Measurements from ENCODE around the gene GPI. TPM values are rescaled to one million over a fixed set of nuclear protein-coding genes. Genes with fewer than 3 reads are reported as not detected.

The GPI gene
- total RNA-seq, 1 donor from 2014 or later: 223 TPM

DNA sequence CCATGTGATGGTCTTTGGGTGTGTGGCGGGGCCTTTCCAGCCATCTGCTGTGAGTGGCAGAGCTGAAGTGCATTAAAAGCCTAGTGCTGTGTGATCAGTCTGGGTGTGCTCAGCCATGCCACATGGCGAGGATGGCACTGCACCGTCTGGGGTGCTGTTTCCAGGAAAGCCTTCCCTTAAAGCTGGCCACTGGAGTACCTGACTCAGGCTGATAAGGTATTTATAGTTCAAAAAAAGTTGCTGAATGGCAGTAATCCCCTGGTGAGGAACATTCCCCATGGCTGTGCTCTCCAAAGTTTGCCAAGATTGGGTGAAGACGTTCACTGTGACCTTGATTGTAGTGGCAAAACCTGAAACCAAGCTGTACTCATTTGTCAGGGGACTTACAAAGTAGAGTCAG lies 6.0 kb downstream of the GPI start:
- Histone ChIP-seq H3K4me3 (ENCODE audit: low read depth, low read length) (no peak overlapping the region), H3K36me3 (ENCODE audit: control insufficient read depth, insufficient read depth, low read length) (peaks cover 10% of the 10 kb centered on the region), H3K27me3 (ENCODE audit: control insufficient read depth, insufficient read depth, low read length) (no peaks in the 10 kb centered on the region)
- no peak for TF ChIP-seq CTCF (IDR thresholded peaks at IDR 0.05; ENCODE audit: insufficient read depth, low read length, poor library complexity, severe bottlenecking)
- DNase-seq (ENCODE audit: low read depth): no peak

DNA sequence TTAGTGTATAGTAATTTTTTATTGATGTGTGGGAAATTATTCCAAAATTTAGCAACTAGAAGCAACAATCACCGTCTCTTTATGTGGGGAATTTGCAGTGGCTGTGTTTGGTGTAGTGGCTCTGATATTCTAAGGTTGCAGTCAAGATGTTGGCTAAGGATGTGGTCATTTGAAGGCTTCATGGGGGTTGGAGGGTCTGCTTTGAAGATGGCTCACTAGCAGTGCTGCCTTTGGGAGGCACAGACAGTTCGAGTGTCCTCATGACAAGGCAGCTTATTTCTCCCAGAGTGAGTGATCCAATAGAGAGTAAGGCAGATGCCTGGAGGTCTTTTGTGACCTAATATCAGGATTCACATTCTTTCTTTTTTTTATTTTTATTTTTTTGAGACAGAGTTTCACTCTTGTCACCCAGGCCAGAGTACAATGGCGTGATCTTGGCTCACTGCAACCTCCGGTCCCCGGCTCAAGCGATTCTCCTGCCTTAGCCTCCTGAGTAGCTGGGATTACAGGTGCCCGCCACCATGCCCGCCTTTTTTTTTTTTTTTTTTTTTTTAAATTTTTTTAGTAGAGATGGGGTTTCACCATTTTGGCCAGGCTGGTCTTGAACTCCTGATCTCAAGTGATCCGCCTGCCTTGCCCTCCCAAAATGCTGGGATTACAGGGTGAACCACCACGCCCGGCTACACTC lies 8.7 kb downstream of the GPI start:
- H3K4me3 ChIP-seq (ENCODE audit: low read depth, low read length): no peak overlapping the region
- no peaks in the 10 kb centered on the region for H3K27me3 ChIP-seq (ENCODE audit: control insufficient read depth, insufficient read depth, low read length)
- DNase-seq (ENCODE audit: low read depth): no peak
- no peak for TF ChIP-seq CTCF (IDR thresholded peaks at IDR 0.05; ENCODE audit: insufficient read depth, low read length, poor library complexity, severe bottlenecking)
- H3K36me3 ChIP-seq (ENCODE audit: control insufficient read depth, insufficient read depth, low read length): peaks cover 8% of the 10 kb centered on the region

- Histone ChIP-seq H3K36me3 (ENCODE audit: control insufficient read depth, insufficient read depth, low read length) (peaks cover 7% of the 10 kb centered on the region), H3K4me3 (ENCODE audit: low read depth, low read length) (no peak overlapping the region), H3K27me3 (ENCODE audit: control insufficient read depth, insufficient read depth, low read length) (no peaks in the 10 kb centered on the region)
- DNase-seq (ENCODE audit: low read depth): no peak
- no peak for TF ChIP-seq CTCF (IDR thresholded peaks at IDR 0.05; ENCODE audit: insufficient read depth, low read length, poor library complexity, severe bottlenecking)
Measured at GRCh38 chr19:34375598-34375997, 10.6 kb downstream of the GPI start.

DNA sequence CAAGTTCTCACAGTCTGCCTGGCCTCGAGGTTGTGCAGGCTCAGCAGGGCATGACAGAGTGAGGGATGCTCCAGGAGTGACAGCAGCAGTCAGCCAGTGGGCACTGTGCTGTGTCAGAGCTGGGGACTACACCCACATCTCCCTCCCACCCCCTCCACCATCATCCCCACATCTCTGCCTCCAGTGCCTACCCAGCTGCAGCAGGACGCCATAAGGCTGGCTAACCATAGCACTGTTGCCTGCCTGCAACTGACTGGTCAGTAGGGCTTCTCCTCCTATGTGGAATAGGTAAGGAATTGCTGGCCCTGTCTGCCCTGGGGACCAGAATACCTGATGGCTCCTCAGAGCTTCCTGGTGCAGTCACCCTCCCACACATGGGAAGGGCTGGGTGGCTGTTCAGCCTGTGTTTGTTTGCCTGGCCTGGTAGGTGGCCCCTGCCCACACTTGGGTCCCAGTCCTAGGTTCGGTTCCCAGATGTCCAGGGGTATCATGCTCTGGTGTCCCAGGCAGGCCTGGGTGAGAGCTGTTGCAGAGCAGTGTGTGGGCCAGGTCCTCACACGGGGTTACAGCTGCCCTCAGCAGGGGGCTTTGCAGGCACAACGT lies 15.7 kb downstream of the GPI start:
- Histone ChIP-seq H3K36me3 (ENCODE audit: control insufficient read depth, insufficient read depth, low read length) (peaks cover 7% of the 10 kb centered on the region), H3K4me3 (ENCODE audit: low read depth, low read length) (no peak overlapping the region), H3K27me3 (ENCODE audit: control insufficient read depth, insufficient read depth, low read length) (no peaks in the 10 kb centered on the region)
- no peak for TF ChIP-seq CTCF (IDR thresholded peaks at IDR 0.05; ENCODE audit: insufficient read depth, low read length, poor library complexity, severe bottlenecking)
- DNase-seq (ENCODE audit: low read depth): no peak

DNA sequence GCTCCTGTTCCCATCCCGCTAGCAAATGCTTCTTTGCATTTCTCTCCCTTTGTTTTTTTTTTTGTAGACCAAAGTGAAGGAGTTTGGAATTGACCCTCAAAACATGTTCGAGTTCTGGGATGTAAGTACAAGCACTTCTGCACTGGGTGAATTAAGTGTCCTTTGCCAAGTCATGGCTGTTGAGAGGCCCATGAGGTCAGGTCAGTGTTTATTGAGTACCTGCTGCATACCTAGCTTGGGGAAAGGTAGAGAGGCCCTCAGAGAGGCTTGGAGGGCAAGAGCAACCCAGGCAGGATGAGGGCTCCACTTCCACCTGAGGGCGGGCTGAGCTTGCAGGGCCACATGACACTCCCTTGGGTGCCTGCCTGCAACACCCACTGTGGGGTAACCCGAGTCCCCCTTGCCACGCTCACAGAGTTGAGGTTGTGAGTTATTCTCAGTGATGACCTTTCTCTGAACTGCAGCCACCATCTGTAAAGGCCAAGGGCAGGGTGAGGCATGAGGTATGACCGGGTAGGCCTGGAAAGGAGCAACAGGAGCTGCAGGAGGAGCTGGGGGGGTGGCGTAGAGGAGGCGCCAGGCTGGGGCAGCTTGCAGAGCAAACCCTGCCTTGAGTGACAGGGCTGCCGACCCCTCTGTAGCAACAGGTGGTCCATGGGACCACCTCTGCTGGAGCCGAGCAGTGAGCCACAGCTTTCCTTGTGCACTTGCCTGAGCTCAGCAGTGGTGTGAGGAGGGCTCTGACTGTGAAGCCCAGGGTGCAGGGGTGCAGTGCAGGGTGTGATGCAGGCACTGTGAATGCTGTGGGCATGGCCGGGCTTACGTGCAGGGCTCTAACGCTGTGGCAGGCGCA lies 16.6 kb downstream of the GPI start:
- Histone ChIP-seq H3K27me3 (ENCODE audit: control insufficient read depth, insufficient read depth, low read length) (no peaks in the 10 kb centered on the region), H3K36me3 (ENCODE audit: control insufficient read depth, insufficient read depth, low read length) (peaks cover 7% of the 10 kb centered on the region), H3K4me3 (ENCODE audit: low read depth, low read length) (no peak overlapping the region)
- no peak for DNase-seq (ENCODE audit: low read depth)
- TF ChIP-seq CTCF (IDR thresholded peaks at IDR 0.05; ENCODE audit: insufficient read depth, low read length, poor library complexity, severe bottlenecking): no peak
